Limb (tissue), 2 donors: Measurements from ENCODE around the gene WAPL.
A peak's percentile ranks its signal among the peaks of the same experiment; 100 is the strongest.
"Not testable (repeated sequence)": the region's sequence is repeated elsewhere in the genome, so short reads cannot be mapped to it uniquely, and the experiment has no call there.

Source experiments
- DNase-seq, 2 donors: peaks; one replicate each; pipeline ENCODE4 v3.0.0-alpha.2; 2016; ENCODE audit errors: extremely low spot score in 2 of 2

WAPL gene

GRCh38 chr10:86521678-86522509, at the start of gene WAPL:
TSS of gene WAPL (minus strand) at chr10:86521792. CDS start at chr10:86518069, 3,723 bp downstream.
- DNase-seq = peak; percentile 96 to 97

GRCh38 chr10:86569335-86569734, 47.7 kb upstream of the WAPL start:
- DNase-seq = no peak

GRCh38 chr10:86566518-86566917, 44.9 kb upstream of the WAPL start:
- not testable (repeated sequence) for DNase-seq

- not testable (repeated sequence) for DNase-seq
These were observed 41.7 kb upstream of the WAPL start for GRCh38 chr10:86563338-86563737.

- not testable (repeated sequence) for DNase-seq
These were observed 37.1 kb upstream of the WAPL start for GRCh38 chr10:86558695-86559094.

GRCh38 chr10:86556933-86557649, 35.5 kb upstream of the WAPL start:
- DNase-seq = no peak

GRCh38 chr10:86556532-86556931, 34.9 kb upstream of the WAPL start:
- DNase-seq = no peak

- DNase-seq = no peak
These were observed 32.0 kb upstream of the WAPL start for GRCh38 chr10:86553639-86554038.

GRCh38 chr10:86553213-86553612, 31.6 kb upstream of the WAPL start:
- no peak for DNase-seq

- no peak for DNase-seq
These were observed 25.7 kb upstream of the WAPL start for GRCh38 chr10:86547296-86547695.

GRCh38 chr10:86545101-86545500, 23.5 kb upstream of the WAPL start:
- no peak for DNase-seq

GRCh38 chr10:86540016-86540415, 18.4 kb upstream of the WAPL start:
- DNase-seq = no peak

GRCh38 chr10:86538547-86538946, 17.0 kb upstream of the WAPL start:
- no peak for DNase-seq

- DNase-seq = not testable (repeated sequence)
These were observed 16.4 kb upstream of the WAPL start for GRCh38 chr10:86538040-86538439.

GRCh38 chr10:86536294-86536861, 14.8 kb upstream of the WAPL start:
- DNase-seq = no peak

GRCh38 chr10:86535132-86535882, 13.7 kb upstream of the WAPL start:
- DNase-seq = peak; percentile 9 to 52

GRCh38 chr10:86533328-86533727, 11.7 kb upstream of the WAPL start:
- DNase-seq = no peak

- DNase-seq = not testable (repeated sequence)
These were observed 7.1 kb upstream of the WAPL start for GRCh38 chr10:86528736-86529135.

- DNase-seq = no peak
These were observed 5.0 kb upstream of the WAPL start for GRCh38 chr10:86526606-86527005.

GRCh38 chr10:86525713-86526112, 4.1 kb upstream of the WAPL start:
- DNase-seq = not testable (repeated sequence)

GRCh38 chr10:86524225-86524962, 2.8 kb upstream of the WAPL start:
- no peak for DNase-seq
